Smooth muscle cell (in vitro differentiated cells): Measurements from ENCODE around the gene PXN. TPM values are rescaled to one million over a fixed set of nuclear protein-coding genes. Genes with fewer than 3 reads are reported as not detected.
A peak's percentile ranks its signal among the peaks of the same experiment; 100 is the strongest.

Experiments used
- DNase-seq: peaks from one replicate; lab custom pipeline; 2025; ENCODE audit not compliant: unreplicated experiment; lab: John Stamatoyannopoulos, UW
- H2AFZ ChIP-seq: fragments of 200-600 bp; sonication (generic); 2 replicates; pipeline ENCODE4 v1.6.0; 2016; ENCODE audit warnings: antibody characterized with exemption, low read depth, mild to moderate bottlenecking
- H3F3A ChIP-seq: fragments of 200-600 bp; sonication (generic); 2 replicates; pipeline ENCODE4 v1.6.0; 2017; ENCODE audit warnings: antibody characterized with exemption, low read depth
- H3K27ac ChIP-seq: fragments of 200-600 bp; sonication (generic); 2 replicates; pipeline ENCODE4 v1.5.1; 2016; ENCODE audit warnings: low read depth, mild to moderate bottlenecking
- H3K27me3 ChIP-seq: fragments of 200-600 bp; sonication (generic); 2 replicates; pipeline ENCODE4 v1.6.1; 2016; ENCODE audit warnings: low read depth, mild to moderate bottlenecking
- H3K36me3 ChIP-seq: fragments of 200-600 bp; sonication (generic); 2 replicates; pipeline ENCODE4 v1.5.1; 2016; ENCODE audit warnings: low read depth
- H3K4me1 ChIP-seq: fragments of 200-600 bp; sonication (generic); 2 replicates; pipeline ENCODE4 v1.5.1; 2016; ENCODE audit warnings: low read depth
- H3K4me2 ChIP-seq: fragments of 200-600 bp; sonication (generic); 2 replicates; pipeline ENCODE4 v1.6.0; 2016; ENCODE audit warnings: mild to moderate bottlenecking
- H3K4me3 ChIP-seq: fragments of 200-600 bp; sonication (generic); 2 replicates; pipeline ENCODE4 v1.5.1; 2016; ENCODE audit warnings: mild to moderate bottlenecking
- H3K79me2 ChIP-seq: fragments of 200-600 bp; sonication (generic); 2 replicates; pipeline ENCODE4 v1.6.0; 2016; ENCODE audit warnings: low read depth, mild to moderate bottlenecking
- H3K9ac ChIP-seq: fragments of 200-600 bp; sonication (generic); 2 replicates; pipeline ENCODE4 v1.6.0; 2016; ENCODE audit warnings: low read depth
- H3K9me3 ChIP-seq: fragments of 200-600 bp; sonication (generic); replicated peaks from 2 replicates; pipeline ENCODE4 v1.5.1; 2016; ENCODE audit warnings: low read depth
- H4K20me1 ChIP-seq: fragments of 200-600 bp; sonication (generic); 2 replicates; pipeline ENCODE4 v1.6.0; 2016; ENCODE audit warnings: low read depth
- WGBS: methylation state at CpG from one replicate; pipeline ENCODE4 v1.1.7; 2016; ENCODE audit warnings: low lambda C conversion rate; 5-methylcytosine and 5-hydroxymethylcytosine counted together
- polyA plus RNA-seq: library from polyadenylated mRNA; unstranded; fragments of >200 nt; fragmentation: Nextera tagmentation; extraction: Ambion mirVana; gene quantifications from 2 replicates; pipeline ENCODE4 v1.2.1, GENCODE V29; 2016
- small RNA-seq: library from RNA; depleted of rRNA; stranded (forward); fragments of <200 nt; gene quantifications from one replicate; pipeline ENCODE3, GENCODE V24; 2014
- total RNA-seq: library from RNA; depleted of rRNA; stranded (reverse); fragments of >200 nt; gene quantifications from 2 replicates; pipeline ENCODE4 v1.2.3, GENCODE V29; 2014
- TF ChIP-seq, protein P1 (sequence below): fragments of 200-600 bp; sonication (generic); IDR thresholded peaks from 2 replicates; pipeline ENCODE4 v1.5.1; 2017; ENCODE audit warnings: borderline replicate concordance, mild to moderate bottlenecking, antibody characterized with exemption; ENCODE audit not compliant: insufficient read depth, poor library complexity, severe bottlenecking

Gene PXN
- total and polyA plus RNA-seq, 2 experiments from 2014 or later, result 17.2 to 27.0 TPM

DNA sequence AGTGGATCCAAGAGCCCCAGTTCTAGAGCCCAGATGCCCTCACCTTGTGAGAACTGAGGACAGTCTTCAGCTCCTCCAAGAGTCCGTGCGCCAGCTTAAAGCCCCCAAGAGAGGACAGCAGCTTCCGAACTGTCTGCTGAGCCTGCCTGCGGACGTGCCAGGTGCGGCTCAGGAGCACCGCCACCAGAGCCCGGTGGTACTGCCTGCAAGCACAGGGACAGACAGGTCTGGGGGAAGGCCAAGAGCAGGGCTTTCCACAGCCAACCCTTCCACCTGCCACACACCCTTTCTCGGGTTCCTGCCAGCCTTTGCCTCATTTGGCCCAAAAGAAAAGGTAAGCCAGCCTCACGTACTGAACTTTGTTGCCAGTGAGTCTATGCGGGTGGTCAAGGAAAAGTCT is 101.2 kb downstream of the PXN start:
- DNase-seq, result no peak
- no peak overlapping the region for H3K9ac ChIP-seq
- H3K4me2 ChIP-seq, result no peak overlapping the region
- H3F3A ChIP-seq, result no peaks in the 10 kb centered on the region
- H3K36me3 ChIP-seq, result peaks cover 12% of the 10 kb centered on the region
- no peak overlapping the region for H3K27ac ChIP-seq
- no peaks in the 10 kb centered on the region for H3K4me1 ChIP-seq
- H4K20me1 ChIP-seq, result peaks cover 8% of the 10 kb centered on the region
- H3K79me2 ChIP-seq, result no peaks in the 10 kb centered on the region
- no peaks in the 10 kb centered on the region for H3K27me3 ChIP-seq
- H3K4me3 ChIP-seq, result no peak overlapping the region
- WGBS, result 98% methylated on average over 11 of the region's 11 CpGs
- TF ChIP-seq, protein P1, sequence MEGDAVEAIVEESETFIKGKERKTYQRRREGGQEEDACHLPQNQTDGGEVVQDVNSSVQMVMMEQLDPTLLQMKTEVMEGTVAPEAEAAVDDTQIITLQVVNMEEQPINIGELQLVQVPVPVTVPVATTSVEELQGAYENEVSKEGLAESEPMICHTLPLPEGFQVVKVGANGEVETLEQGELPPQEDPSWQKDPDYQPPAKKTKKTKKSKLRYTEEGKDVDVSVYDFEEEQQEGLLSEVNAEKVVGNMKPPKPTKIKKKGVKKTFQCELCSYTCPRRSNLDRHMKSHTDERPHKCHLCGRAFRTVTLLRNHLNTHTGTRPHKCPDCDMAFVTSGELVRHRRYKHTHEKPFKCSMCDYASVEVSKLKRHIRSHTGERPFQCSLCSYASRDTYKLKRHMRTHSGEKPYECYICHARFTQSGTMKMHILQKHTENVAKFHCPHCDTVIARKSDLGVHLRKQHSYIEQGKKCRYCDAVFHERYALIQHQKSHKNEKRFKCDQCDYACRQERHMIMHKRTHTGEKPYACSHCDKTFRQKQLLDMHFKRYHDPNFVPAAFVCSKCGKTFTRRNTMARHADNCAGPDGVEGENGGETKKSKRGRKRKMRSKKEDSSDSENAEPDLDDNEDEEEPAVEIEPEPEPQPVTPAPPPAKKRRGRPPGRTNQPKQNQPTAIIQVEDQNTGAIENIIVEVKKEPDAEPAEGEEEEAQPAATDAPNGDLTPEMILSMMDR, result no peak
- H3K9me3 ChIP-seq, result no peaks in the 10 kb centered on the region
- no peak overlapping the region for H2AFZ ChIP-seq

DNA sequence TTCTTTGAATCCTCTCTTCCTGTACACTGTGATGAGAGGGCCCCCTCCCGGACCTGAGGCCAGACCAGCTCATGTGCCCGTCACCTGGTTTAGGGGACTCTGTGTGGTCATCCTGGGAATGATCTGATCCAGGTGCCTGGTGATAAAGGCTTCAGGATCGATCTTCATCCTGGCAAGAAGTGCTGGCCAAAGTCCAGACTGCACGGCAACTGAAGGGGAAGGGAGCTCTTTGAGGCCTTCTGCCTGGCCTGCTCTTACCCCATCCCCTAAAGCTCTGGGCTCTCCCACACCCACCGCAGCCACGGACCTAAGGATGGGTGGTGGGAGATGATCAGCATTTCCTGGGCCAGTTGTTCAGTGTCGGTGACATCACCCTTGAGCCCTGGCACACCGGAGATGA is 102.8 kb downstream of the PXN start:
- H3K9me3 ChIP-seq, result no peaks in the 10 kb centered on the region
- no peaks in the 10 kb centered on the region for H3F3A ChIP-seq
- peaks cover 8% of the 10 kb centered on the region for H4K20me1 ChIP-seq
- H3K4me3 ChIP-seq, result no peak overlapping the region
- H2AFZ ChIP-seq, result no peak overlapping the region
- no peaks in the 10 kb centered on the region for H3K79me2 ChIP-seq
- DNase-seq, result no peak
- H3K4me1 ChIP-seq, result no peaks in the 10 kb centered on the region
- 96% methylated on average over 8 of the region's 8 CpGs for WGBS
- H3K27me3 ChIP-seq, result no peaks in the 10 kb centered on the region
- no peak overlapping the region for H3K27ac ChIP-seq
- TF ChIP-seq, protein P1, result no peak
- H3K4me2 ChIP-seq, result no peak overlapping the region
- H3K9ac ChIP-seq, result no peak overlapping the region
- peaks cover 12% of the 10 kb centered on the region for H3K36me3 ChIP-seq

DNA sequence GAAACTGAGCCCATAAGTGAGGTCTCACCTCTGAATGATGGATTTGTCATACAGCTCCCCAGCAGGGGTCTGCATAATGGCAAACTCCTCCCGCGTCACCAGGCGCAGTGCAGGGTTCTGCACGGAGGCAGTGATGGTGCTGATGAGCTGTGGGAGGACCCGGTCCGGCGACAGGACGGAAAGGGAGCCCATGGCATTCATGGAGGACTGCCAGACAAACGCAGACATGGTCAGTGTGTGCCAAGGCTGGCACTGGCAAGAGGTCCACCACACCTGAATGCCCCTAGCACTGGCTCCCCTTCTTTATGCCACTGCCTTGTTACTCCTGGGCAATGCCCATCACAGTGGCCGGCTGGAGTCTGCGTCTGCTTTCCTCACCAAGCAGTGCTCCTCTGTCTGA is 103.7 kb downstream of the PXN start:
- H4K20me1 ChIP-seq, result peaks cover 7% of the 10 kb centered on the region
- TF ChIP-seq, protein P1, result no peak
- H3K9ac ChIP-seq, result no peak overlapping the region
- WGBS, result 98% methylated on average over 11 of the region's 11 CpGs
- H3K9me3 ChIP-seq, result no peaks in the 10 kb centered on the region
- no peaks in the 10 kb centered on the region for H3K27me3 ChIP-seq
- H3K27ac ChIP-seq, result no peak overlapping the region
- no peaks in the 10 kb centered on the region for H3F3A ChIP-seq
- no peaks in the 10 kb centered on the region for H3K4me1 ChIP-seq
- no peak overlapping the region for H3K4me3 ChIP-seq
- H3K4me2 ChIP-seq, result no peak overlapping the region
- H3K36me3 ChIP-seq, result peaks cover 16% of the 10 kb centered on the region
- DNase-seq, result no peak
- H2AFZ ChIP-seq, result no peak overlapping the region
- no peaks in the 10 kb centered on the region for H3K79me2 ChIP-seq

Small RNAs within 50 kb of the gene (small RNA-seq; reads per million reads assigned to genes)
- gene RNU4-1, result 1,198 reads per million, percentile 100 among the genes with 10 or more reads in this experiment
- 431 reads per million, percentile 99 among the genes with 10 or more reads in this experiment for gene RNU4-2
- gene RNU6-1088P, result not detected

Other genes with a start within 250 kb of the PXN start
- 17.9 and 19.3 TPM in 2 replicates for gene RAB35, start 149.0 kb downstream of the PXN start, total RNA-seq
- 19.1 and 21.9 TPM in 2 replicates for gene RAB35, start 149.0 kb downstream of the PXN start, polyA plus RNA-seq
- 40.4 and 44.3 TPM in 2 replicates for gene GCN1, start 71.0 kb downstream of the PXN start, total RNA-seq
- gene GCN1, start 71.0 kb downstream of the PXN start, polyA plus RNA-seq, result 31.6 and 35.9 TPM in 2 replicates
- 2,989 and 3,138 TPM in 2 replicates for gene RPLP0, start 64.6 kb downstream of the PXN start, total RNA-seq
- 1,054 and 1,106 TPM in 2 replicates for gene RPLP0, start 64.6 kb downstream of the PXN start, polyA plus RNA-seq
- gene RNU4-2, start 26.2 kb upstream of the PXN start, total RNA-seq, result under 0.01 TPM in 2 replicates
- 4.5 TPM in 1 of 2 replicates, not detected in the other for gene RNU4-2, start 26.2 kb upstream of the PXN start, polyA plus RNA-seq
- under 0.01 TPM in 2 replicates for gene RNU4-1, start 27.5 kb upstream of the PXN start, total RNA-seq
- gene RNU4-1, start 27.5 kb upstream of the PXN start, polyA plus RNA-seq, result 3.8 TPM in 1 of 2 replicates, not detected in the other
- gene SIRT4, start 36.6 kb upstream of the PXN start, total RNA-seq, result 2.7 and 4.8 TPM in 2 replicates
- gene SIRT4, start 36.6 kb upstream of the PXN start, polyA plus RNA-seq, result 5.3 and 5.5 TPM in 2 replicates
- gene PLA2G1B, start 62.0 kb upstream of the PXN start, total RNA-seq, result not detected in 2 replicates
- gene PLA2G1B, start 62.0 kb upstream of the PXN start, polyA plus RNA-seq, result not detected in 2 replicates
- gene MSI1, start 103.4 kb upstream of the PXN start, total RNA-seq, result 1.2 and 1.3 TPM in 2 replicates
- 5.0 and 6.8 TPM in 2 replicates for gene MSI1, start 103.4 kb upstream of the PXN start, polyA plus RNA-seq
- gene COX6A1, start 172.4 kb upstream of the PXN start, total RNA-seq, result 597 and 788 TPM in 2 replicates
- gene COX6A1, start 172.4 kb upstream of the PXN start, polyA plus RNA-seq, result 949 and 1,088 TPM in 2 replicates
- gene TRIAP1, start 180.7 kb upstream of the PXN start, total RNA-seq, result 47.1 and 54.8 TPM in 2 replicates
- 67.0 and 70.6 TPM in 2 replicates for gene TRIAP1, start 180.7 kb upstream of the PXN start, polyA plus RNA-seq
- gene GATC, start 180.7 kb upstream of the PXN start, total RNA-seq, result 13.4 and 22.2 TPM in 2 replicates
- 9.8 and 10.3 TPM in 2 replicates for gene GATC, start 180.7 kb upstream of the PXN start, polyA plus RNA-seq
- 133 and 148 TPM in 2 replicates for gene SRSF9, start 204.0 kb upstream of the PXN start, total RNA-seq
- 264 and 289 TPM in 2 replicates for gene SRSF9, start 204.0 kb upstream of the PXN start, polyA plus RNA-seq
- gene DYNLL1, start 230.4 kb upstream of the PXN start, total RNA-seq, result 403 and 502 TPM in 2 replicates
- gene DYNLL1, start 230.4 kb upstream of the PXN start, polyA plus RNA-seq, result 497 and 616 TPM in 2 replicates